GM10266 (cell line): ENCODE measurements around the gene DLGAP1.
A peak's percentile ranks its signal among the peaks of the same experiment; 100 is the strongest.

ENCODE experiments used
- DNase-seq: peaks from one replicate; pipeline ENCODE4 v3.0.0; 2012; ENCODE audit errors: extremely low spot score
- CTCF ChIP-seq: IDR thresholded peaks from 2 replicates; pipeline ENCODE4 v1.5.1; 2012; ENCODE audit warnings: mild to moderate bottlenecking, low read depth; ENCODE audit not compliant: control insufficient read depth, insufficient read depth; ENCODE audit errors: missing control alignments

The DLGAP1 gene

GRCh38 chr18:3873211-3873610 lies 581.9 kb downstream of the DLGAP1 start:
- no peak for DNase-seq
- TF ChIP-seq CTCF: no peak

DNA sequence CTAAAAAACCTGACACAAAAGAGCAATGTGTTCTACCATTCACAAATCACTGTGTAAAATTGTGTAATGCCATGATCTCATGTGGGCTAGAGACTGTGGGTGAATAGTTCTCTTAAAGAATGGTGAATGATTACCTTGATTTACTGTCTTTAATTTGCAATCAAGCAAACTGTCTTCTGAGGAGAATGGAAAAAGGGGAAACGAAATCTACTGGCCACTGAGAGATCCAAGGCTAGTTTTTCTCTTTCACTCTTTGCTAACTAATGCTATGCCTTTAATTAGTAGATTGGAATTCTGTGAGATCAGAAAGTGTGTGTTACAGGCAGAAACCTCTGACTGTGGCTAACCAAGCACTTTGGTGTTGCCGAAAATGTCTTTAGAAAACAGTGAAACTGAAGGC lies 582.5 kb downstream of the DLGAP1 start:
- no peak for TF ChIP-seq CTCF
- DNase-seq: no peak

DNA sequence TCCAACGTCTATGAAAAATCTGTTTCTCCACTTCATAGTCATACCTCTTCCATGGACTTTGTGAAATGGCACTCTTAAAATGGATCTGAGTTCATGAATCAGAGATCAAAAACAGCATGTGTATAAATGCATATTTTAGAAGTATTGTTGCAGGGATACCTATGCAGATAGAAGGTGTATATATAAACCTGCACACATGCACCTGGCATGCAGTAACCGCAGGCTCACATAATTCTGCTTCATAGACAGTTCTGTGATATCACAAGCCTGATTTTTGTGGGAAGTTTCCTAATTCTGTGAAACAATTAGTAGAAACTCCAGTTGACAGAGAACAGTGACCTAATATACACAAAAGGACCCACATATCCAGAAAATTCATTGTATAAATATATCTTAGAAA lies 583.4 kb downstream of the DLGAP1 start:
- DNase-seq: no peak
- no peak for TF ChIP-seq CTCF

GRCh38 chr18:3870914-3871313 lies 584.2 kb downstream of the DLGAP1 start:
- DNase-seq: no peak
- TF ChIP-seq CTCF: no peak

DNA sequence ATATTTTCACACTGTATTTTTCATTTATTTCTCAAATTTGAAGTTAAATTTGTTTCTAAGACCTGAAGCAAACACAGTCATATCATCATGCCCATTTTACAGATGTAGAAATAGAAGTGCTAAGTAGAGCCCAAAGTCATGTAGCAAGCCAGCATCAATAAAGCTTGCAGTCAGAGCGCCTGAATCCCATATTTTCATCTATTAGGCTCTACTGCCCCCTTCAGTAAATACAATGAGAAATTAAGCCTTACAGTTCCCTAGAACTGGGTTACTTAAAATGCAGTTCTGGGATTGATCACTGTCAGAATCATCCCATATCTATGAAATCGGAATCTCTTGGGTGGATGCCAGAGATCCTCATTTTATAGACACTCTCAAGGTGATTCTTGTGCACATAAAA lies 585.3 kb downstream of the DLGAP1 start:
- no peak for DNase-seq
- peak; percentile 18 for TF ChIP-seq CTCF

DNA sequence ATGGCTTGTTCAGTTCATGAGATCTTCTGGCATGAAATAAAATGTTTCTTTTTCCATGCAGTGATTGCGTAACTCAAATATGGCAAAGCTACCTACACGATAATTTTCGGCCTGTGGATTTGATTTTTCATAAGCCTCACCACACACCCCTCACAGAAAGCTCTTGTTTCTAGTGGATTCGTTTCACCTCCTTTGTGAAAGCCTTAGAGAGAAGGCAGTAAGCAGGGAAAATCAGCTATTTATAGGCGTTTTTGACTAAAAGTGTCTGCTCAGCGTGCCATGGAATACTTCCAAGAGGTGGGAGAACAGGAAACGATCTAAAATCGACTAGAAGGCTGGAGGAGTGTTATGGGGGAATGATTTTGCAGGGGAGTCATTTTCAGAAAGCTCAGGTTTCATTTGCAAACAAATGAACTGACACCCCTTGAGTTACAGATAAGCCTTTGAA lies 587.2 kb downstream of the DLGAP1 start:
- DNase-seq: no peak
- no peak for TF ChIP-seq CTCF

GRCh38 chr18:3867236-3867635 lies 587.9 kb downstream of the DLGAP1 start:
- no peak for DNase-seq
- TF ChIP-seq CTCF: no peak
